Cardiac septum (tissue), 1 donor: Measurements from ENCODE around the gene TSC22D3. TPM values are rescaled to one million over a fixed set of nuclear protein-coding genes. Genes with fewer than 3 reads are reported as not detected.
"Not testable (repeated sequence)": the region's sequence is repeated elsewhere in the genome, so short reads cannot be mapped to it uniquely, and the experiment has no call there.

Experiments used
- DNase-seq: peaks from one replicate; pipeline ENCODE4 v3.0.0-alpha.2; 2020; ENCODE audit warnings: low spot score
- intact Hi-C: fragments of 100-400 bp; cut with DNase I; formaldehyde crosslinking; loops from one replicate; pipeline ENCODE4 v1.14.0; 2022
- total RNA-seq: library from RNA; stranded (reverse); fragmentation: NEBNext Ultra II Directional; extraction: Animal tissue kit (Norgen Biotek cat#: 25700); gene quantifications from one replicate; pipeline ENCODE4 v1.2.1, GENCODE V29; 2021
- donor health status: DM: no; HTN: no; CAD: no.

TSC22D3 gene
- total RNA-seq, 1 donor from 2014 or later: 33.0 TPM

DNA sequence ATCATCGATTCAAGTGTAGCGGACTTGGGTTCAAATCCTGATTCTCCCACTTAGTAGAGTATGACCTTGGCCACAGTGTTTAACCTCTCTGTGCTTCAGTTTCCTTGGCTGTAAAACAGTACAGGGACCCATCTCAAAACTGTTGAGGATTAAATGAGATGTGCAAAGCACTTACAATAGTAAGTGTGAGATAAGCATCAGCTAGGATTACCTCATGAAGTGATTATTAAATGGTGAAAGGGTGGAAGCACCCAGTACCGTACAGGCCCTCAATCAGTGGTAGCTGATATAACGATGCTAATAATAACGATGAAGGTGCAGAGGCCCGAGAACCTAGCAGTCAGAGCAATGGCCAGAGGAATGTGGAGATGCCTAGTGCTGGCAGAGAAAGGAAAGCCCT lies 102.2 kb downstream of the TSC22D3 start:
- intact Hi-C loops: loop anchor here (1.0 kb wide), 1 partner anchor 102 kb away; the partner anchor contains the start of gene TSC22D3
- DNase-seq: no peak

DNA sequence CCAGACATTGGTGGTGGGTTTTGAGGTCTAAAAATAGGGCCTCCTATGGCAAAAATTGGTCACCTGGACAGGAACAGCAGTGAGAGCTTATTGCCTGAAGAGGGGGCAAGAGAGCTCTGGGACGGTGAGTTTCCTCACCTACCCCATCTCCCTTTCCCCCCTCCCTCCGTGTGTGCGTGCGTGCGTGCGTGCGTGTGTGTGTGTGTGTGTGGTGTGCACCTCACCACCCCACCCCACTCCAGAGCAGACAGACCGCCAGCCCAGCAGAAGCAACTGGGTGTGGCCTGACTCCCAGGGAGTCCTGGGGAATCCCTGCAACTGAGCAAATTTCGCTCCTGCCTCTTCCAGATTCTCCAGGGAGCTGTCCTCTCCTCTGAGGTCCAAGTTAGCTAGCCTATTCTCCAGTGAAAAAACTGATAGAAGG lies 102.6 kb downstream of the TSC22D3 start:
- intact Hi-C loops: loop anchor here (1.0 kb wide), 1 partner anchor 102 kb away; the partner anchor contains the start of gene TSC22D3
- peak; percentile 80 for DNase-seq

DNA sequence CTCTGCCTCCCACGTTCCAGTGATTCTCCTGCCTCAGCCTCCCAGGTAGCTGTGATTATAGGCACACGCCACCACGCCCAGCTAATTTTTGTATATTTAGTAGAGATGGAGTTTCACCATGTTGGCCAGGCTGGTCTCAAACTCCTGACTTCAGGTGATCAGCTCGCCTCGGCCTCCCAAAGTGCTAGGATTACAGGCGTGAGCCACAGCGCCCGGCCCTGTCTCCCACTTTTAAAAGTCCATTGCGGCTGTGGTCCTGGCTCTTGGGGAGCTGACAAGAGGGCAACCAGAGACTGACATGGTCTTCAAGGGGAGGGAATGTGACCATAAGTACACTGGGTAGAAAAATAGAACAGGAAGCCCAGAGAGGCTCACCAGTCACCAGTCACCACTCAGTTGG lies 104.3 kb downstream of the TSC22D3 start:
- intact Hi-C loops: not testable (repeated sequence)

DNA sequence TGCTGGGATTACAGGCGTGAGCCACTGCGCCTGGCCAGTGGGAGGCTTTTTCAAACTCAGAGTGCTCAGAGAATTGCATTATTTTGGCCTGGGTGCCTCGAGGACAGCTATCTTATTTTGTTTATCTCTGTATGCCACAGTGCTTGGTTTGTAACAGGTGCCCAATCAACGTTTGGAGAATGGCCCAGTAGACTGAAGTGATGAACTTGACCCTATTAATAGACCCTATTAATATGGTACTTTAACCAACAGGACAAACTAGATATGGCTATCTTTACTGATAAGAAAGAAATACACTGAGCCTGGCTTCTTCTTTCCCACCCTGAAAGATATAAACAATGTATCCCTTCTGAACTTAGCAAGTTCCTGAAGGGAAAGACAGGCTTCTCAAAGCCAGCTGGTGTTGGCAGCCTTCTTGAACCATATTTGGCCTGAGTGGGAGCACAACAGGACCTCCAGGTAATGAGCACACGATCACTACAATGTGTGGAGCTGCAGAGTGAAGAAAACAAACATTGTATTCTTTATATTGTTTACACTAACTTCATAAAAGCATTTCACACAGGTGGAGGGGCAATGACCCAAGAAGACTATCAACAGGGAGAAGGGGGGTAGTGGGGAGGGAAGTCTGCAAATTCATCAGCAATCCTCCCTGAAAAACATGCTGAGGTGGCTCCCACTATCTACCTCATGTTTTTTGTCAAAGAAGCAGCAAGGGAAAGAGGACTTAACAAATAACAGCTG lies 105.5 kb downstream of the TSC22D3 start:
- intact Hi-C loops: no loop called here
- no peak for DNase-seq

More for the DNA sequence above, 104.3 kb downstream of the TSC22D3 start:
- not testable (repeated sequence) for DNase-seq

DNA sequence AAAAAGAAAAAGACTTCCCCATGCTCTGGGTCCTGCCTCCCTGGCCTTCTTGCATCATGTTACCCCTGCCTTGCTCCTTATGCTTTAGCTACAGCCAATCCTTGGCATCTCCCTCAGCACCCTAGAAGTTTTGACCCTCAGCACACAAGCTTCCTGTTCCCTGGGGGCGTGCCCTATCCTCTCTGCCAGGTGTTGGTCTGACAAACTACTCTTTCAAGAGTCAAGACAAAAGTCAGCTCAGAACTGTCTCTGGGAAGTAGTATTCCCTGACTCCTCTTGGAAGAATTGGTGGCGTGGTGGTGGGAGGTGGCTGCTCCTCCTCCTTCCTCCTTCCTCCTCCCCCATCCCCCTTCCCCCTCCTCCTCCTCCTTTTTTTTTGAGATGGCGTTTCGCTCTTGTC lies 106.3 kb downstream of the TSC22D3 start:
- no peak for DNase-seq

DNA sequence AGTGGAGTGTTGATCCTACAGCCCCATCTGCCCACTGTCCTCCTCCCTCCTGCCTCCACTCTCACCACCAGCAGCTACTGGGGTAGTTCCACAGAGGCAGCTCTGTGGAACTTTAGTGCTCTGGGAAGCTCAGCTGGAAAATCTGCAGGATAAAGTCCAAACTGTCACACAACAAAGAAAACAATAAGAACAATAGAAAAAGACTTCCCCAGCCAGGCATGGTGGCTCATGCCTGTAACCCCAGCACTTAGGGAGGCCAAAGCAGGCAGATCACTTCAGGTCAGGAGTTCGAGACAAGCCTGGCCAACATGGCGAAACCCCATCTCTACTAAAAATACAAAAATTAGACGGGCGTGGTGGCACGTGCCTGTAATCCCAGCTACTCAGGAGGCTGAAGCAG lies 106.9 kb downstream of the TSC22D3 start:
- intact Hi-C loops, DNase-seq: not testable (repeated sequence)

More for the DNA sequence above, 106.3 kb downstream of the TSC22D3 start:
- intact Hi-C loops: no loop called here

DNA sequence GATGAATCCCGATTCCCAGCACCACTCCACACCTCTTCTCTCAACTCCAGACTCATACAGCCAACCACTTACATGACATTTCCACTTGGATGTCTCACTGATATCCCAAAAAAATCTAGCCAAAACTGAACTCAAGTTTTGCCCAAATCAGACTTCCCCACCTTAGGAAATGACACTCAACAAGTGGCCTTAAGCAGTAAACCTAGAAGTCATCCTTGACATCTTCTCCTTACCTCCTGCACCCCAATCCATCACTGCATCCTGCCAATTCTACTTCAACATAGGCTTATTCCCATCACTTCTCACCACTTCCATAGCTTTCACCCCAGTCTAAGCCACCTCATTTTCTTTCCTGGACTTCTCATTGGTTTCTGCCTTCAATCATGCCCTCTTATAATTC lies 108.2 kb downstream of the TSC22D3 start:
- no peak for DNase-seq
- intact Hi-C loops: no loop called here

DNA sequence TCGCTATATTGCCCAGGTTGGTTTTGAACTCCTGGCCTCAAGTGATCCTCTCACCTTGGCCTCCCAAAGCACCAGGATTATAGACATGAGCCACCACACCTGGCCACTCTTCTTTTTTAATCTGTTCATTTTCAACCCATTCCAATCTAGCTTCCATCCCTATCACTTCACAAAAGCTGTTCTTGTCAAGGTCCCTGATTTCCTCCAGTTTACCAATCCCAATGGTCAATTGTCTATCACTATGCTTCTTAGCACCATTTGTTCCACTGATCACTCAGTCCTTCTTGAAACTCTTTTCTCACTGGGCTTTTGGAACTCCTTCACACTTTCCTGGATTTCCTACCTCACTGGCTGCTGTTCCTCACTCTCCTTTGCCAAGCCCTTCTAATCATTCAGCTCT lies 108.7 kb downstream of the TSC22D3 start:
- intact Hi-C loops: no loop called here
- no peak for DNase-seq

Other genes starting within 250 kb of the TSC22D3 start
- gene PRPS1, start 147.3 kb downstream of the TSC22D3 start, total RNA-seq: 22.7 TPM
- gene NCBP2L, start 1.9 kb upstream of the TSC22D3 start, total RNA-seq: not detected
- gene MID2, start 50.1 kb upstream of the TSC22D3 start, total RNA-seq: 5.6 TPM
- not detected for gene TEX13B, start 206.6 kb upstream of the TSC22D3 start, total RNA-seq